Subcutaneous abdominal adipose tissue (tissue), 5 donors: ENCODE data around the gene NOC4L.

ENCODE experiments used
- H3K27ac ChIP-seq: one replicate; pipeline ENCODE4 v1.7.0; 2013; ENCODE audit warnings: low read depth, mild to moderate bottlenecking, inconsistent platforms, low read length, moderate library complexity
- H3K27me3 ChIP-seq, 5 donors: one replicate each; pipeline ENCODE4 v1.7.0; 2013; ENCODE audit warnings: low read length in 5 of 5, inconsistent platforms in 1 of 5; ENCODE audit not compliant: control insufficient read depth in 5 of 5, insufficient read depth in 4 of 5
- H3K36me3 ChIP-seq, 5 donors: one replicate each; pipeline ENCODE4 v1.7.0; 2013; ENCODE audit warnings: low read length in 5 of 5; ENCODE audit not compliant: control insufficient read depth in 5 of 5, insufficient read depth in 5 of 5
- H3K4me1 ChIP-seq, 5 donors: one replicate each; pipeline ENCODE4 v1.7.0; 2013; ENCODE audit warnings: low read length in 5 of 5, mild to moderate bottlenecking in 3 of 5, moderate library complexity in 1 of 5; ENCODE audit not compliant: control insufficient read depth in 5 of 5, insufficient read depth in 5 of 5
- H3K4me3 ChIP-seq, 5 donors: one replicate each; pipeline ENCODE4 v1.7.0; 2013; ENCODE audit warnings: low read length in 5 of 5, low read depth in 1 of 5
- H3K9ac ChIP-seq, 5 donors: one replicate each; pipeline ENCODE4 v1.7.0; 2013; ENCODE audit warnings: low read length in 5 of 5, mild to moderate bottlenecking in 4 of 5, moderate library complexity in 3 of 5
- H3K9me3 ChIP-seq, 5 donors: one replicate each; pipeline ENCODE4 v1.7.0; 2013; ENCODE audit warnings: low read length in 5 of 5; ENCODE audit not compliant: control insufficient read depth in 5 of 5
- donor health status: healthy.
- donor health status: healthy.
- donor health status: healthy.
- donor health status: healthy.
- donor health status: healthy.

The NOC4L gene

DNA sequence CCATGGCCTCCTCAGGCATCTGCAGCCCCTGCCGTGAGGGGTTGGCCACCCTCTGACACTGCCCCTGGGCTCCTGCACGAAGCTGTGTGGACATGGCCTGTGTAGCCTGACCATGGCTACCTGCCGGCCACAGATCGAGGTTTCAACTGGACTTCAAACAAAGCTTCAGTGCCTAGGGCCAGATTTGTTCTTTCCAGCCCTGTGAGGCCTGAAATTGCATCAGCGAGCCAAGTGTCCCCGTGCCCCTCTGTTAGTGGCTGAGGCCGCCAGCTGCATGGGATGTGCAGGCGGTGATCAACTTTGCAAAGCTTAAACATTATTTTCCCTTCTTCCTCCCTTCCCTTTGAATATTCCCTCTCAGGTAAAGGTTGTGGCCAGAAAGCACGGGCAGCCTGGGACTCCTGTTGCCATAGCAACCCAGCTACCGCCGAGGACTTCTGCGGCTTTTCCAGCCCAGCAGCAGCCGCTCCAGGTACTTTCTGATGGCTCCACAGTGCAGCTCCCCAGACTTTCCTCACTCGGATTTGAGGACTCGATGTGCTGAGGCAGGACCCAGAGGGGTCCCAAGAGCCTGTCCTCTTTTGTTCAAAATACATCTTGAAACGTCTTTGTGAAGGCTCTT, 35.9 kb upstream of the NOC4L start:
- H3K4me3 ChIP-seq = no peak overlapping the region
- H3K36me3 ChIP-seq = peaks cover 0 to 46% (median 37%) of the 10 kb centered on the region in 5 donors
- no peak overlapping the region for H3K9ac ChIP-seq

DNA sequence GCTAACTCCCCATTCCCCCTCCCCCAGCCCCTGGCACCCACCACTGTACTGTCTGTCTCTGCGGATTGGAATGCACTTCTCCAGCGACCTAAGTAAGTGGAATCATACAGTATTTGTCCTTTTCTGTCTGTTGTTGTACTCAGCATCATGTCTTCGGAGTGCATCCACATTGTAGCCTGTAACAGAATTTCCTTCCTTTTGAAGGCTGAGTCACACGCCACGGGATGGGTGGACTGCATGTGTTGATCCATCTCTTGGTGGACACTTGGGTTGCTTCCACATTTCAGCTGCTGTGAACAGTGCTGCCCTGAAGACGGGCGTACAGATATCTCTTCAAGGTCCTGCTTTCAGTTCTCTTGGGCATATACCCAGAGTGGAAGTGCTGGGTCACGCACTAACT, 34.5 kb upstream of the NOC4L start:
- Histone ChIP-seq H3K4me1 (no peaks in the 10 kb centered on the region), H3K4me3 (no peak overlapping the region), H3K27me3 (no peaks in the 10 kb centered on the region), H3K27ac (no peak overlapping the region), H3K9ac (no peak overlapping the region), H3K9me3 (no peaks in the 10 kb centered on the region), H3K36me3 (peaks cover 5 to 60% (median 46%) of the 10 kb centered on the region in 5 donors)

More for the DNA sequence above, 35.9 kb upstream of the NOC4L start:
- Histone ChIP-seq H3K27ac (no peak overlapping the region), H3K27me3 (no peaks in the 10 kb centered on the region), H3K9me3 (no peaks in the 10 kb centered on the region), H3K4me1 (no peaks in the 10 kb centered on the region)

DNA sequence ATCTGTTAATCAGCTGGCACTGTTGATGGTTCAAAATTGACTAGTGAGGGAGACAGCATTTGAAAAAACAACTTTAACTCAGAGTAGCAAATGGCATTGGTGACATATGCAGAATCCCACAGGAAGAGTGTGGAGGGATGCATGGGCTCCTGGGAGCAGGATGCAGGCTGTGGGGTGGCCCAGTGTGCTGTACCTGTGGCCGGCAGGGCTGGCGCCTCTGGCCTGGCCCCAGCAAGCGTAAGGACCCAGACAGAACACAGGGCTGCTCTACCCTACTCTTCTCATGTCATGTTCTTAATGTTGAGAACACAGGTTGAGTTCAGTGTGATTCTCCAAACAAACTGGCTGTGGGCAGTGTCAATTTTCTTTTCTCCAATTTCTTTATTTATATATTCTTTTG, 33.6 kb upstream of the NOC4L start:
- Histone ChIP-seq H3K27me3 (no peaks in the 10 kb centered on the region), H3K4me3 (no peak overlapping the region), H3K9ac (no peak overlapping the region), H3K9me3 (no peaks in the 10 kb centered on the region), H3K4me1 (no peaks in the 10 kb centered on the region), H3K27ac (no peak overlapping the region), H3K36me3 (peaks cover 5 to 62% (median 48%) of the 10 kb centered on the region in 5 donors)

DNA sequence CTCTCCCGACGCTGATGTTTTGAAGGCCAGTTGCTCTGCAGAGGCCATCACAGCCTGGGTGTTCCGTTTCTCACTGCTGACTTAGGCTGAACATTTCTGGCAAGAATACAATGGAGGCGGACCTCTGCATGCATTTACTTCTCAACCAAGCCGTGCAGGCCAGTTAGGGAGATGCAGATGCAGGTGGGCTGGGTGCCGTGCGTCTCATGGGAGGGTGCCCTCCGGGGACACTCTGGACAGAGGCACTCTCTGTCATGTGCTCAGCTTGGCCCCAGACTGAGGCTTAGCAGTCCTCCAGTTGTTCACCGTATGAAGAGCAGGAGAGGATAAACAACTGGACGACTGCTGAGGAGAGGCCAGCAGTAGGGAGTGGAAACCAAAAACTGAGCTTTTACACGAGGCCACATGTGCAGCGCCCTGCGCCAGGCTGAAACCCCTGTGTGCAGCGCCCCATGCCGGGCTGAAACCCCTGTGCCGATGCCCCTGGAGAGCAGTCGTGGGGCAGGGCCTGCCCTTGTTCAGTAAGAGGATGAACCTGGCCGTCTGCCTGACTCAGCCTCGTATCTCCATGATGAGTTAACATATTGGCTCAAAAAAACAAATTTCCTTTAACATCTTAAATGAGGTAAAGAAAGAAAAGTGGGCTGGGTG, 32.5 kb upstream of the NOC4L start:
- H3K36me3 ChIP-seq = peaks cover 5 to 73% (median 58%) of the 10 kb centered on the region in 5 donors
- H3K4me1 ChIP-seq = no peaks in the 10 kb centered on the region
- H3K9ac ChIP-seq = no peak overlapping the region
- no peak overlapping the region for H3K4me3 ChIP-seq
- no peaks in the 10 kb centered on the region for H3K27me3 ChIP-seq
- no peak overlapping the region for H3K27ac ChIP-seq
- H3K9me3 ChIP-seq = no peaks in the 10 kb centered on the region

DNA sequence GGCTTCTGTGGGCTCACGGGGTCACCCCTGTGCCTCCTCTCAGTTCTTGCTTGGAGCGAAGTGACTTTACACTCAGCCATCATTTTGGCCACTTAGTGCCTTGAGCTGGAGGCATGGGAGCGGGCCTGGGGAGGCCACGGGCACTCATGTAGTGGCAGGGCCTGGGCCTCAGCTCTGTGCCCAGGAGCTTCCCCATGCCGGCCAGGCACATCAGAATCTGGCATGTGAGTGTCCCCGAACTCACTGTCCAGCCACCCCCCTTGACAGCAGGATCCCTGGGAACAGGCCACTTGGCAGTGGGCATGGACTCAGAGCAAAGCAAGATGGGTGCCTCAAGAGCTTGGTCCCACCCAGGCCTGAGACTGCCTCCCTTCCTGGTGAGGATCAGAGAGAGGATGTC, 29.6 kb upstream of the NOC4L start:
- Histone ChIP-seq H3K9ac (no peak overlapping the region), H3K4me3 (no peak overlapping the region), H3K9me3 (no peaks in the 10 kb centered on the region), H3K36me3 (peaks cover 5 to 86% (median 67%) of the 10 kb centered on the region in 5 donors), H3K27ac (no peak overlapping the region), H3K4me1 (no peaks in the 10 kb centered on the region), H3K27me3 (no peaks in the 10 kb centered on the region)

DNA sequence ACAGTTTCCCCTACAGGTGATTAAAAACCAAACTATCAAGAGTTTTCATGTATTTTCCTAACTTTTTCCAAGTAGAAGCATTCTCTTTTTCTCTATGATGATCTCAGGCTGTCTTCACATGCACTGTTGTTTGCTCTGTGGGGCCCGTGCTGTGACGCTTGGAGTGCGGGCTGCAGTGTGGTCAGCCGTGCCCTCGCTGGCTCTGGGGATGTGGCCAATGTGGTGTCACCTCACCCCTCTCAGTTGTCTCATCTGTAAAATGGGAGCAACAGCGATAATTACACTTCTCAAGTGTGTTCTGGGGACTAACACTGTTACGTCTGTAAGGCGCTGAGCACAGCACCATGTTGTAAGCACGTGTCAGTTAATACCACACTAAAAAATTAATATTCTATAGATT, 28.8 kb upstream of the NOC4L start:
- H3K4me1 ChIP-seq = no peaks in the 10 kb centered on the region
- H3K4me3 ChIP-seq = no peak overlapping the region
- no peaks in the 10 kb centered on the region for H3K9me3 ChIP-seq
- H3K27ac ChIP-seq = no peak overlapping the region
- no peaks in the 10 kb centered on the region for H3K27me3 ChIP-seq
- H3K9ac ChIP-seq = no peak overlapping the region
- H3K36me3 ChIP-seq = peaks cover 5 to 88% (median 64%) of the 10 kb centered on the region in 5 donors

- H3K4me3 ChIP-seq = no peak overlapping the region
- H3K9me3 ChIP-seq = no peaks in the 10 kb centered on the region
- H3K36me3 ChIP-seq = peaks cover 9 to 89% (median 69%) of the 10 kb centered on the region in 5 donors
- H3K4me1 ChIP-seq = no peaks in the 10 kb centered on the region
- H3K27me3 ChIP-seq = no peaks in the 10 kb centered on the region
- H3K27ac ChIP-seq = no peak overlapping the region
- no peak overlapping the region for H3K9ac ChIP-seq
Measured at GRCh38 chr12:132116709-132117557, 27.3 kb upstream of the NOC4L start.

DNA sequence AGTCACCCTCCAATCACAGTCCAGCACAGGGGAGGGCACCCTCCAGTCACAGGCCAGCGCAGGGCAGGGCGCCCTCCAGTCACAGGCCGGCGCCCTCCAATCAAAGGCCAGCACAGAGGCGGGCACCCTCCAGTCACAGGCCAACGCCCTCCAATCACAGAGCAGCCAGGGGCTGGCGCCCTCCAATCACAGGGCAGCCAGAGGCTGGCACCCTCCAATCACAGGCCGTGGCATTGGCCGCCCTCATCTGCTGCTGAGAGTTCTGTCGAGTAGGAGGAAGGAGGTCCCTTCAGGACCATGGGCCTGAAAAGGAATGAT, 26.7 kb upstream of the NOC4L start:
- Histone ChIP-seq H3K4me3 (no peak overlapping the region), H3K4me1 (no peaks in the 10 kb centered on the region), H3K9me3 (no peaks in the 10 kb centered on the region), H3K36me3 (peaks cover 9 to 92% (median 73%) of the 10 kb centered on the region in 5 donors), H3K27ac (no peak overlapping the region), H3K27me3 (no peaks in the 10 kb centered on the region), H3K9ac (no peak overlapping the region)

DNA sequence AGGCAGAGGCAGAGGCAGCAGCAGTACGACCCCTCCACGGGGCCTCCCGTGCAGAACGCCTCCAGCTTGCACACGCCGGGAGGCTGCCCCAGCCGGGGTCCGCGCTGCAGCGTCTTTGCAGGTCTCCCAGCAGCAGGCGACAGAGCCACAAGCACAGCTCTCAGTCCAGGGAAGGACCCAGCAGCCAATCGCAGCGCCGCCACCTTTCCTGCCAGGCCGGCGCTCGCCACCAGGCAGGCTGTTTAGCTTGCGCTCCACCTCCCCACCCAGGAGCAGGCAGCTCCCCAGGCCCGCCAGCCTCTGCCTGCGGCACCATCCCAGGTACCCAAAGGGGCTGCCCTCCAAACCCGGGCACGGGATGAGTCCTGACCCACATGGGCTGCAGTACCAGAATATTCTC, 25.4 kb upstream of the NOC4L start:
- Histone ChIP-seq H3K9ac (no peak overlapping the region), H3K9me3 (no peaks in the 10 kb centered on the region), H3K4me3 (no peak overlapping the region), H3K36me3 (peaks cover 8 to 88% (median 66%) of the 10 kb centered on the region in 5 donors), H3K27ac (no peak overlapping the region), H3K27me3 (no peaks in the 10 kb centered on the region), H3K4me1 (no peaks in the 10 kb centered on the region)

- no peak overlapping the region for H3K9ac ChIP-seq
- H3K4me1 ChIP-seq = no peaks in the 10 kb centered on the region
- peaks cover 8 to 87% (median 70%) of the 10 kb centered on the region in 5 donors for H3K36me3 ChIP-seq
- no peaks in the 10 kb centered on the region for H3K27me3 ChIP-seq
- no peaks in the 10 kb centered on the region for H3K9me3 ChIP-seq
- no peak overlapping the region for H3K4me3 ChIP-seq
- no peak overlapping the region for H3K27ac ChIP-seq
Measured at GRCh38 chr12:132121283-132121682, 23.0 kb upstream of the NOC4L start.
